HepG2 (cell line): ENCODE measurements around the gene RABEP2. TPM values are rescaled to one million over a fixed set of nuclear protein-coding genes. Genes with fewer than 3 reads are reported as not detected.

Experiments
- FOXJ3 ChIP-seq: sonication (generic); formaldehyde crosslinking; IDR thresholded peaks from 2 replicates; pipeline ENCODE4 v1.4.0; 2020; ENCODE audit warnings: missing genetic modification reagents, mild to moderate bottlenecking, borderline replicate concordance
- GMEB1 ChIP-seq: sonication (generic); formaldehyde crosslinking; IDR thresholded peaks from 2 replicates; pipeline ENCODE4 v1.5.1; 2020; ENCODE audit warnings: missing genetic modification reagents, mild to moderate bottlenecking, borderline replicate concordance
- GMEB2 ChIP-seq: IDR thresholded peaks from 2 replicates; pipeline ENCODE4 v1.6.1; 2016; ENCODE audit warnings: missing biosample characterization, missing genetic modification reagents, low read depth
- HNF1B ChIP-seq: sonication (generic); formaldehyde crosslinking; IDR thresholded peaks from 2 replicates; pipeline ENCODE4 v1.5.1; 2020; ENCODE audit warnings: mild to moderate bottlenecking, moderate library complexity, missing genetic modification reagents
- KIAA2018 ChIP-seq: sonication (generic); formaldehyde crosslinking; IDR thresholded peaks from 2 replicates; pipeline ENCODE4 v1.5.0; 2020; ENCODE audit warnings: mild to moderate bottlenecking, missing genetic modification reagents, borderline replicate concordance
- MEF2D ChIP-seq: sonication (generic); formaldehyde crosslinking; IDR thresholded peaks from 2 replicates; pipeline ENCODE4 v1.5.1; 2020; ENCODE audit warnings: mild to moderate bottlenecking, missing genetic modification reagents
- SYNCRIP ChIP-seq: fragments of 200-400 bp; formaldehyde crosslinking; IDR thresholded peaks from 2 replicates; pipeline ENCODE4 v1.6.1; 2018; ENCODE audit warnings: mild to moderate bottlenecking, low read depth, low read length; ENCODE audit not compliant: insufficient read depth
- TEF ChIP-seq: sonication (generic); formaldehyde crosslinking; IDR thresholded peaks from 2 replicates; pipeline ENCODE4 v1.5.0; 2020; ENCODE audit warnings: missing genetic modification reagents
- ZNF34 ChIP-seq: sonication (generic); formaldehyde crosslinking; IDR thresholded peaks from 2 replicates; pipeline ENCODE4 v1.4.0; 2020; ENCODE audit warnings: mild to moderate bottlenecking, missing genetic modification reagents, borderline replicate concordance
- ZNF703 ChIP-seq: sonication (generic); formaldehyde crosslinking; IDR thresholded peaks from 2 replicates; pipeline ENCODE4 v1.5.1; 2020; ENCODE audit warnings: missing genetic modification reagents, mild to moderate bottlenecking, moderate library complexity, borderline replicate concordance
- ZNF704 ChIP-seq: sonication (generic); formaldehyde crosslinking; IDR thresholded peaks from 2 replicates; pipeline ENCODE4 v1.8.1; 2023; ENCODE audit warnings: mild to moderate bottlenecking, inconsistent platforms, moderate library complexity, missing genetic modification reagents, borderline replicate concordance
- ZNF761 ChIP-seq: sonication (generic); formaldehyde crosslinking; conservative IDR thresholded peaks from 2 replicates; pipeline ENCODE4 v1.4.0; 2020; ENCODE audit warnings: mild to moderate bottlenecking, missing genetic modification reagents
- polyA plus RNA-seq, 8 experiments: library from polyadenylated mRNA; depleted of rRNA in 3 of 8; stranded (reverse) in 7 of 8; unstranded in 1 of 8; fragments of >200 nt; fragmentation: Illumina TruSeq in 4 of 8; extraction: Trizol in 4 of 8; gene quantifications; 2 replicates each; pipeline versions ENCODE4 v1.2.1 to v1.2.3, GENCODE V29; 2011 to 2016; ENCODE audit warnings: low read depth in 4 of 8, missing spikeins in 1 of 8, mixed read lengths in 1 of 8; ENCODE audit not compliant: insufficient read depth in 1 of 8
- total RNA-seq, 5 experiments: library from RNA; depleted of rRNA; stranded (reverse); fragments of >200 nt; fragmentation: Illumina TruSeq; extraction: Trizol; gene quantifications; 2 replicates each; pipeline ENCODE4 v1.2.3, GENCODE V29; 2016; ENCODE audit warnings: low read depth in 1 of 5

Gene RABEP2
- total and polyA plus RNA-seq, 2 of the 13 experiments (the other 11 are each of a cell fraction or from before 2014, with no cell fraction given): 10.8 to 18.4 TPM

- TF ChIP-seq ZNF704 (0 out of 2 replicates have a peak, but pooled peaks have one; percentile 52), KIAA2018 (CRISPR knock-in tag) (no peak), ZNF761 (0 out of 2 replicates have a peak, but pooled peaks have one; percentile 9), MEF2D (CRISPR knock-in tag) (peak; percentile 12; the same call in 1 of the 2 replicates), GMEB2 (CRISPR knock-in tag) (no peak), TEF (CRISPR knock-in tag) (no peak), GMEB1 (CRISPR knock-in tag) (peak; percentile 60), HNF1B (CRISPR knock-in tag) (peak; percentile 48; the same call in 1 of the 2 replicates), ZNF34 (CRISPR knock-in tag) (no peak), ZNF703 (CRISPR knock-in tag) (no peak), SYNCRIP (no peak), FOXJ3 (CRISPR knock-in tag) (no peak)
Observed at GRCh38 chr16:28924762-28925385, at the start of gene RABEP2 (continued).
